HepG2 (cell line): ENCODE results near the gene NTN5. TPM values are rescaled to one million over a fixed set of nuclear protein-coding genes. Genes with fewer than 3 reads are reported as not detected.

Experiments
- ATRX ChIP-seq: sonication (generic); formaldehyde crosslinking; IDR thresholded peaks from 2 replicates; pipeline ENCODE4 v1.4.0; 2020; ENCODE audit warnings: missing genetic modification reagents, borderline replicate concordance
- HNF4A ChIP-seq: sonication (generic); formaldehyde crosslinking; IDR thresholded peaks from 2 replicates; pipeline ENCODE4 v1.4.0; 2020; ENCODE audit warnings: missing genetic modification reagents
- HOXA5 ChIP-seq: sonication (generic); formaldehyde crosslinking; IDR thresholded peaks from 2 replicates; pipeline ENCODE4 v1.4.0; 2020; ENCODE audit warnings: missing genetic modification reagents
- REL ChIP-seq: sonication (generic); formaldehyde crosslinking; conservative IDR thresholded peaks from 2 replicates; pipeline ENCODE4 v1.8.0; 2022; ENCODE audit warnings: mild to moderate bottlenecking, missing genetic modification reagents, moderate library complexity
- RORA ChIP-seq: sonication (generic); formaldehyde crosslinking; IDR thresholded peaks from 2 replicates; pipeline ENCODE4 v1.5.0; 2020; ENCODE audit warnings: mild to moderate bottlenecking, missing genetic modification reagents, moderate library complexity
- SIX1 ChIP-seq: sonication (generic); formaldehyde crosslinking; IDR thresholded peaks from 2 replicates; pipeline ENCODE4 v1.4.0; 2020; ENCODE audit warnings: missing genetic modification reagents, borderline replicate concordance
- polyA plus RNA-seq, 8 experiments: library from polyadenylated mRNA; depleted of rRNA in 3 of 8; stranded (reverse) in 7 of 8; unstranded in 1 of 8; fragments of >200 nt; fragmentation: Illumina TruSeq in 4 of 8; extraction: Trizol in 4 of 8; gene quantifications; 2 replicates each; pipeline versions ENCODE4 v1.2.1 to v1.2.3, GENCODE V29; 2011 to 2016; ENCODE audit warnings: low read depth in 4 of 8, missing spikeins in 1 of 8, mixed read lengths in 1 of 8; ENCODE audit not compliant: insufficient read depth in 1 of 8
- total RNA-seq, 5 experiments: library from RNA; depleted of rRNA; stranded (reverse); fragments of >200 nt; fragmentation: Illumina TruSeq; extraction: Trizol; gene quantifications; 2 replicates each; pipeline ENCODE4 v1.2.3, GENCODE V29; 2016; ENCODE audit warnings: low read depth in 1 of 5
- TF ChIP-seq, protein P1 (sequence below): sonication (generic); formaldehyde crosslinking; IDR thresholded peaks from 2 replicates; pipeline ENCODE4 v1.8.1; 2023; ENCODE audit warnings: mild to moderate bottlenecking, missing genetic modification reagents
- TF ChIP-seq, protein P2 (sequence below): sonication (generic); formaldehyde crosslinking; IDR thresholded peaks from 2 replicates; pipeline ENCODE4 v1.8.0; 2022; ENCODE audit warnings: missing genetic modification reagents, mild to moderate bottlenecking, moderate library complexity, borderline replicate concordance
- TF ChIP-seq, protein P3 (sequence below): sonication (generic); formaldehyde crosslinking; IDR thresholded peaks from 2 replicates; pipeline ENCODE4 v1.4.0; 2020; ENCODE audit warnings: missing genetic modification reagents
- TF ChIP-seq, protein P4 (sequence below): sonication (generic); formaldehyde crosslinking; IDR thresholded peaks from 2 replicates; pipeline ENCODE4 v1.4.0; 2020; ENCODE audit warnings: mild to moderate bottlenecking, low read depth, missing genetic modification reagents
- TF ChIP-seq, protein P5 (sequence below): sonication (generic); formaldehyde crosslinking; IDR thresholded peaks from 2 replicates; pipeline ENCODE4 v1.4.0; 2020; ENCODE audit warnings: mild to moderate bottlenecking, missing genetic modification reagents, borderline replicate concordance

Gene NTN5
- total and polyA plus RNA-seq, 2 of the 13 experiments (the other 11 are each of a cell fraction or from before 2014, with no cell fraction given), result 0.05 TPM; not detected in 1

DNA sequence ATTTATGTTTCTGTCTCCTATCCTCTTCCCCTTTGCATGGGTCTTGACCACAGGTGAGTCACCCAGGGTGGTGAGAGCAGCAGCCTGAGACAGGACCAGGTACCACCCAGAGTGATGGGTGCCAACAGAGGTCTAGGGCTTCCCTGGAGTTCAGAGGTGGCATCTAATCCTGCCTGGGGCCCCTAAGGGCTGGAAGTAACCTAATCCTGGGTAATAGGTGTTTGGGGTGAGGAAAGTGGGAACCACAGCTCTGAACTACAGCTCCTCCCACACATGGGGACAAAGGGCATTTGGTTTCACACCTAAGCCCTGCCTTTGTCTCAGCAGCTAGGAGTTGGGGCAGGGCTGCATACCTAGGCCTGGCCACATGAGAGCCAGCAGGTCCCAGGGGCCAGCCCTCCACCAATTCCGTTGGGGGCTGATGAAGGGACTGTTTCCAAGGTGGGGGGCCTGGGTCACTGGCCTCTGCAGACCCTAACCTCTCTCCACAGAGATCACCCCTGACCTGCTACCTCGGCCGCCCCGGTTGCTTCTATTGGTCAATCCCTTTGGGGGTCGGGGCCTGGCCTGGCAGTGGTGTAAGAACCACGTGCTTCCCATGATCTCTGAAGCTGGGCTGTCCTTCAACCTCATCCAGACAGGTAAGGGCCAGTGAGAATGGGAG is 45.5 kb downstream of the NTN5 start (continued):
- TF ChIP-seq, protein P1, sequence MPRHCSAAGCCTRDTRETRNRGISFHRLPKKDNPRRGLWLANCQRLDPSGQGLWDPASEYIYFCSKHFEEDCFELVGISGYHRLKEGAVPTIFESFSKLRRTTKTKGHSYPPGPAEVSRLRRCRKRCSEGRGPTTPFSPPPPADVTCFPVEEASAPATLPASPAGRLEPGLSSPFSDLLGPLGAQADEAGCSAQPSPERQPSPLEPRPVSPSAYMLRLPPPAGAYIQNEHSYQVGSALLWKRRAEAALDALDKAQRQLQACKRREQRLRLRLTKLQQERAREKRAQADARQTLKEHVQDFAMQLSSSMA (CRISPR knock-in tag), result no peak
- TF ChIP-seq RORA (no peak), ATRX (CRISPR knock-in tag) (no peak), SIX1 (CRISPR knock-in tag) (peak; percentile 70), HNF4A (CRISPR knock-in tag) (peak; percentile 83), HOXA5 (CRISPR knock-in tag) (0 out of 2 replicates have a peak, but pooled peaks have one; percentile 37), REL (no peak)
- TF ChIP-seq, protein P2, sequence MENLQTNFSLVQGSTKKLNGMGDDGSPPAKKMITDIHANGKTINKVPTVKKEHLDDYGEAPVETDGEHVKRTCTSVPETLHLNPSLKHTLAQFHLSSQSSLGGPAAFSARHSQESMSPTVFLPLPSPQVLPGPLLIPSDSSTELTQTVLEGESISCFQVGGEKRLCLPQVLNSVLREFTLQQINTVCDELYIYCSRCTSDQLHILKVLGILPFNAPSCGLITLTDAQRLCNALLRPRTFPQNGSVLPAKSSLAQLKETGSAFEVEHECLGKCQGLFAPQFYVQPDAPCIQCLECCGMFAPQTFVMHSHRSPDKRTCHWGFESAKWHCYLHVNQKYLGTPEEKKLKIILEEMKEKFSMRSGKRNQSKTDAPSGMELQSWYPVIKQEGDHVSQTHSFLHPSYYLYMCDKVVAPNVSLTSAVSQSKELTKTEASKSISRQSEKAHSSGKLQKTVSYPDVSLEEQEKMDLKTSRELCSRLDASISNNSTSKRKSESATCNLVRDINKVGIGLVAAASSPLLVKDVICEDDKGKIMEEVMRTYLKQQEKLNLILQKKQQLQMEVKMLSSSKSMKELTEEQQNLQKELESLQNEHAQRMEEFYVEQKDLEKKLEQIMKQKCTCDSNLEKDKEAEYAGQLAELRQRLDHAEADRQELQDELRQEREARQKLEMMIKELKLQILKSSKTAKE (CRISPR knock-in tag), result no peak
- TF ChIP-seq, protein P3, sequence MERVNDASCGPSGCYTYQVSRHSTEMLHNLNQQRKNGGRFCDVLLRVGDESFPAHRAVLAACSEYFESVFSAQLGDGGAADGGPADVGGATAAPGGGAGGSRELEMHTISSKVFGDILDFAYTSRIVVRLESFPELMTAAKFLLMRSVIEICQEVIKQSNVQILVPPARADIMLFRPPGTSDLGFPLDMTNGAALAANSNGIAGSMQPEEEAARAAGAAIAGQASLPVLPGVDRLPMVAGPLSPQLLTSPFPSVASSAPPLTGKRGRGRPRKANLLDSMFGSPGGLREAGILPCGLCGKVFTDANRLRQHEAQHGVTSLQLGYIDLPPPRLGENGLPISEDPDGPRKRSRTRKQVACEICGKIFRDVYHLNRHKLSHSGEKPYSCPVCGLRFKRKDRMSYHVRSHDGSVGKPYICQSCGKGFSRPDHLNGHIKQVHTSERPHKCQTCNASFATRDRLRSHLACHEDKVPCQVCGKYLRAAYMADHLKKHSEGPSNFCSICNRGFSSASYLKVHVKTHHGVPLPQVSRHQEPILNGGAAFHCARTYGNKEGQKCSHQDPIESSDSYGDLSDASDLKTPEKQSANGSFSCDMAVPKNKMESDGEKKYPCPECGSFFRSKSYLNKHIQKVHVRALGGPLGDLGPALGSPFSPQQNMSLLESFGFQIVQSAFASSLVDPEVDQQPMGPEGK (CRISPR knock-in tag), result peak; percentile 28; the same call in 1 of the 2 replicates
- TF ChIP-seq, protein P4, sequence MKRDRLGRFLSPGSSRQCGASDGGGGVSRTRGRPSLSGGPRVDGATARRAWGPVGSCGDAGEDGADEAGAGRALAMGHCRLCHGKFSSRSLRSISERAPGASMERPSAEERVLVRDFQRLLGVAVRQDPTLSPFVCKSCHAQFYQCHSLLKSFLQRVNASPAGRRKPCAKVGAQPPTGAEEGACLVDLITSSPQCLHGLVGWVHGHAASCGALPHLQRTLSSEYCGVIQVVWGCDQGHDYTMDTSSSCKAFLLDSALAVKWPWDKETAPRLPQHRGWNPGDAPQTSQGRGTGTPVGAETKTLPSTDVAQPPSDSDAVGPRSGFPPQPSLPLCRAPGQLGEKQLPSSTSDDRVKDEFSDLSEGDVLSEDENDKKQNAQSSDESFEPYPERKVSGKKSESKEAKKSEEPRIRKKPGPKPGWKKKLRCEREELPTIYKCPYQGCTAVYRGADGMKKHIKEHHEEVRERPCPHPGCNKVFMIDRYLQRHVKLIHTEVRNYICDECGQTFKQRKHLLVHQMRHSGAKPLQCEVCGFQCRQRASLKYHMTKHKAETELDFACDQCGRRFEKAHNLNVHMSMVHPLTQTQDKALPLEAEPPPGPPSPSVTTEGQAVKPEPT (CRISPR knock-in tag), result no peak
- TF ChIP-seq, protein P5, sequence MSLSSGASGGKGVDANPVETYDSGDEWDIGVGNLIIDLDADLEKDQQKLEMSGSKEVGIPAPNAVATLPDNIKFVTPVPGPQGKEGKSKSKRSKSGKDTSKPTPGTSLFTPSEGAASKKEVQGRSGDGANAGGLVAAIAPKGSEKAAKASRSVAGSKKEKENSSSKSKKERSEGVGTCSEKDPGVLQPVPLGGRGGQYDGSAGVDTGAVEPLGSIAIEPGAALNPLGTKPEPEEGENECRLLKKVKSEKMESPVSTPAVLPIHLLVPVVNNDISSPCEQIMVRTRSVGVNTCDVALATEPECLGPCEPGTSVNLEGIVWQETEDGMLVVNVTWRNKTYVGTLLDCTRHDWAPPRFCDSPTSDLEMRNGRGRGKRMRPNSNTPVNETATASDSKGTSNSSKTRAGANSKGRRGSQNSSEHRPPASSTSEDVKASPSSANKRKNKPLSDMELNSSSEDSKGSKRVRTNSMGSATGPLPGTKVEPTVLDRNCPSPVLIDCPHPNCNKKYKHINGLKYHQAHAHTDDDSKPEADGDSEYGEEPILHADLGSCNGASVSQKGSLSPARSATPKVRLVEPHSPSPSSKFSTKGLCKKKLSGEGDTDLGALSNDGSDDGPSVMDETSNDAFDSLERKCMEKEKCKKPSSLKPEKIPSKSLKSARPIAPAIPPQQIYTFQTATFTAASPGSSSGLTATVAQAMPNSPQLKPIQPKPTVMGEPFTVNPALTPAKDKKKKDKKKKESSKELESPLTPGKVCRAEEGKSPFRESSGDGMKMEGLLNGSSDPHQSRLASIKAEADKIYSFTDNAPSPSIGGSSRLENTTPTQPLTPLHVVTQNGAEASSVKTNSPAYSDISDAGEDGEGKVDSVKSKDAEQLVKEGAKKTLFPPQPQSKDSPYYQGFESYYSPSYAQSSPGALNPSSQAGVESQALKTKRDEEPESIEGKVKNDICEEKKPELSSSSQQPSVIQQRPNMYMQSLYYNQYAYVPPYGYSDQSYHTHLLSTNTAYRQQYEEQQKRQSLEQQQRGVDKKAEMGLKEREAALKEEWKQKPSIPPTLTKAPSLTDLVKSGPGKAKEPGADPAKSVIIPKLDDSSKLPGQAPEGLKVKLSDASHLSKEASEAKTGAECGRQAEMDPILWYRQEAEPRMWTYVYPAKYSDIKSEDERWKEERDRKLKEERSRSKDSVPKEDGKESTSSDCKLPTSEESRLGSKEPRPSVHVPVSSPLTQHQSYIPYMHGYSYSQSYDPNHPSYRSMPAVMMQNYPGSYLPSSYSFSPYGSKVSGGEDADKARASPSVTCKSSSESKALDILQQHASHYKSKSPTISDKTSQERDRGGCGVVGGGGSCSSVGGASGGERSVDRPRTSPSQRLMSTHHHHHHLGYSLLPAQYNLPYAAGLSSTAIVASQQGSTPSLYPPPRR (CRISPR knock-in tag), result peak; percentile 12; the same call in 1 of the 2 replicates
